ENCODE results near the gene TIGD6. TPM values are rescaled to one million over a fixed set of nuclear protein-coding genes. Genes with fewer than 3 reads are reported as not detected.

The TIGD6 gene
- total RNA-seq, 3 donors from 2014 or later: 5.6 to 11.0 (median 5.6) TPM

DNA sequence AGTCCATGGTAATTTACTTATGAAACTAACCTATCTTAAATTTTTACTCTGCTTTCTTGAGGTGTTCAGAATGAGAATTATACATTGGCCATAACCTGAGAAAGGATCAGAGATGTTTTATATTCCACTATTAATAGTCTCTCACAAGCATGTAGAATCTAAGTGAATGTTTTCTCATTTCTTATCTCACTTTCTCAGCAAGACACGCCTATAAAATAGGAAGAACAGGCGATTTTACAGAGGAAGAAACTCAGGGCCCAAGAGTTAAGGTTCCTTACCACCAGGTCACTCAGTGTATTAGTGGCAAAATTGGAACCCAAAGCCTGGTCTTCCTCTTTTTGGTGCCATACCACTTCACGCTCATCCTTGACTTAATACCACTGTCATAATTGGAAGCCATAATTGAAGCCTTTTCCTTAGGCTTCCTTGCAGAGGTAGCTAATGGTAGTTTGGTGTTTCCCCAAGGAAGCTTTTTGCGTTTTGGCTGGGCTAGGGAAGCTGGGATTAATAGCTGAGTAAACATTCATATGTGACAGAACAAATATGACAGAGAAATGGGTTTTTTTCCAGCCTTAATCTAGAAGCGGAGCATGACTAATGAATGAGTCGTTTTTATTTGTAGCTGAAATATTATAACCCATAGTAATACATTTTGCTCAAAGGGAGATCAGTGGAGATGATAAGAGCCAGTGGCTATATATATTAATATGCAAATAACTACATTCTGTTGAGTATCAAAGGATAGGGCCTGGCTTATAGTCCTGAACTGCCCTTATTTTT is 17.0 kb upstream of the TIGD6 start:
- intact Hi-C loops (cut with DNase I; ENCODE audit: low total_unique reads): no loop called here
- Histone ChIP-seq H3K4me1 (no peaks in the 10 kb centered on the region), H3K9me3 (no peaks in the 10 kb centered on the region), H3K4me3 (no peak overlapping the region), H3K27ac (peak overlapping the region in 1 of 2 donors; percentile 45), H3K36me3 (peaks cover 3% of the 10 kb centered on the region), H3K27me3 (no peaks in the 10 kb centered on the region)
- TF ChIP-seq, protein P1, sequence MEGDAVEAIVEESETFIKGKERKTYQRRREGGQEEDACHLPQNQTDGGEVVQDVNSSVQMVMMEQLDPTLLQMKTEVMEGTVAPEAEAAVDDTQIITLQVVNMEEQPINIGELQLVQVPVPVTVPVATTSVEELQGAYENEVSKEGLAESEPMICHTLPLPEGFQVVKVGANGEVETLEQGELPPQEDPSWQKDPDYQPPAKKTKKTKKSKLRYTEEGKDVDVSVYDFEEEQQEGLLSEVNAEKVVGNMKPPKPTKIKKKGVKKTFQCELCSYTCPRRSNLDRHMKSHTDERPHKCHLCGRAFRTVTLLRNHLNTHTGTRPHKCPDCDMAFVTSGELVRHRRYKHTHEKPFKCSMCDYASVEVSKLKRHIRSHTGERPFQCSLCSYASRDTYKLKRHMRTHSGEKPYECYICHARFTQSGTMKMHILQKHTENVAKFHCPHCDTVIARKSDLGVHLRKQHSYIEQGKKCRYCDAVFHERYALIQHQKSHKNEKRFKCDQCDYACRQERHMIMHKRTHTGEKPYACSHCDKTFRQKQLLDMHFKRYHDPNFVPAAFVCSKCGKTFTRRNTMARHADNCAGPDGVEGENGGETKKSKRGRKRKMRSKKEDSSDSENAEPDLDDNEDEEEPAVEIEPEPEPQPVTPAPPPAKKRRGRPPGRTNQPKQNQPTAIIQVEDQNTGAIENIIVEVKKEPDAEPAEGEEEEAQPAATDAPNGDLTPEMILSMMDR (IDR thresholded peaks at IDR 0.05): no peak
- no peak for TF ChIP-seq POLR2AphosphoS5 (IDR thresholded peaks at IDR 0.05)
- no peak for DNase-seq (ENCODE audit: low spot score in 2 of 2)

DNA sequence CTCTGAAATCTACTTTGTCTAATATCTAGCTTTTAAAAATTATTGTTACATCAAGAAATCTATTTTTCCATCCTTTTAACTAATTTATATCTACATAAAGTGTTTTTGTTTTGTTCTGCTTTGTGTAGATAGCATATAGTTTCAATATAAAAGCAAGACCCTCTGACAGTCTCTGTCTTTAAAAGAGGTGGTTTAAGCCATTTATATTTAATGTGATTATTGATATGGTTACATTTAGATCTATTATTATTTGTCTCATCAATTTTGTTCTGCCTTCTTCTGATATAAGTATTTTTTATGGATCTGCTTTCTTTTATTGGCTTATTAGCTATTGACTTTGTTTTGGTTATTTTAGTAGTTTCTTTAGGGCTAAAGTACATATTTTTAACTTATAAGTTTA is 16.1 kb upstream of the TIGD6 start:
- peaks cover 3% of the 10 kb centered on the region for H3K36me3 ChIP-seq
- no peak overlapping the region for H3K27ac ChIP-seq
- H3K4me1 ChIP-seq: no peaks in the 10 kb centered on the region
- no peaks in the 10 kb centered on the region for H3K27me3 ChIP-seq
- no peak for TF ChIP-seq POLR2A (IDR thresholded peaks at IDR 0.05)
- TF ChIP-seq, protein P1 (IDR thresholded peaks at IDR 0.05): no peak
- TF ChIP-seq POLR2AphosphoS5 (IDR thresholded peaks at IDR 0.05): no peak
- intact Hi-C loops (cut with DNase I; ENCODE audit: low total_unique reads): no loop called here
- no peak for DNase-seq (ENCODE audit: low spot score in 2 of 2)
- H3K4me3 ChIP-seq: no peak overlapping the region
- no peaks in the 10 kb centered on the region for H3K9me3 ChIP-seq

DNA sequence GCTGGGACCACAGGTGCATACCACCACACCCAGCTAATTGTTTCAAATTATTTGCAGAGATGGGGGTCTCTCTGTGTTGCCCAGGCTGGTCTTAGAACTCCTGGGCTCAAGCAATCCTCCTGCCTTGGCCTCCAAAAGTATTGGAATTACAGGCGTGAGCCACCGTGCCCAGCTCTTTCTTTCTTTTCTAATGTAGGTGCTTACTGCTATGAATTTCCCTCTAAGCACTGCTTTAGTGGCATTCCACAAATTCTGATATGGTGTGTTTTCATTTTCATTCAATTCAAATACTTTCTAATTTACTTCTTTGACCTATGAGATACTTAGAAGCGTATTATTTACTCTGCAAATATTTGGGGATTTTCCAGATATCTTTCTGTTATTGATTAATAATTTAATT is 15.0 kb upstream of the TIGD6 start:
- H3K9me3 ChIP-seq: no peaks in the 10 kb centered on the region
- intact Hi-C loops (cut with DNase I; ENCODE audit: low total_unique reads): no loop called here
- H3K4me3 ChIP-seq: no peak overlapping the region

DNA sequence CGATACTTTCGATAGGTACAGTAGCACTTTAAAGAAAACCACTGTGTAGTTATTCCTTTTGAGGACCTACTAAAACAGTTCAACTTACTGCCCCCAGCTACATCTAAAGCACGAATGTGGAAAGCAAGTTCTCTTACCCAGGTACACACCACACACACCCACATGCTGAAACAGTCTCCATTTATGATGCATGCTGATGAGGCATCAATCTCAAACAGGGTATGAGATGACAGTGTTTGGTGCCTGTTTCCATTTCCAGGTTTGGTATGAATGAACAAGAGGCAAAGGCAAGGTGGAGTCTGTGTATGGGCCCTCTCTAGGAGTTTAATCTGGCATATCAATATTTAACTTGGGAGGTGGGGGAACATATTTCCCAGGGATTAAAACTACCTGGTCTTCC is 14.0 kb upstream of the TIGD6 start:
- peaks cover 3% of the 10 kb centered on the region for H3K36me3 ChIP-seq

More for the DNA sequence above, 15.0 kb upstream of the TIGD6 start:
- H3K27me3 ChIP-seq: no peaks in the 10 kb centered on the region
- no peak for TF ChIP-seq POLR2AphosphoS5 (IDR thresholded peaks at IDR 0.05)
- H3K36me3 ChIP-seq: peaks cover 3% of the 10 kb centered on the region
- H3K27ac ChIP-seq: no peak overlapping the region
- DNase-seq (ENCODE audit: low spot score in 2 of 2): no peak
- H3K4me1 ChIP-seq: no peaks in the 10 kb centered on the region

GRCh38 chr5:150013931-150014330 is 13.5 kb upstream of the TIGD6 start:
- no peaks in the 10 kb centered on the region for H3K9me3 ChIP-seq
- H3K27me3 ChIP-seq: no peaks in the 10 kb centered on the region
- peaks cover 0 to 5% of the 10 kb centered on the region in 2 donors for H3K4me1 ChIP-seq
- intact Hi-C loops (cut with DNase I; ENCODE audit: low total_unique reads): no loop called here
- no peak overlapping the region for H3K4me3 ChIP-seq
- TF ChIP-seq POLR2AphosphoS5 (IDR thresholded peaks at IDR 0.05): no peak
- TF ChIP-seq POLR2A (IDR thresholded peaks at IDR 0.05): no peak
- TF ChIP-seq, protein P1 (IDR thresholded peaks at IDR 0.05): no peak
- H3K36me3 ChIP-seq: peaks cover 3% of the 10 kb centered on the region
- DNase-seq (ENCODE audit: low spot score in 2 of 2): no peak
- H3K27ac ChIP-seq: no peak overlapping the region

More for the DNA sequence above, 14.0 kb upstream of the TIGD6 start:
- Histone ChIP-seq H3K27ac (no peak overlapping the region), H3K4me1 (peaks cover 0 to 5% of the 10 kb centered on the region in 2 donors), H3K9me3 (no peaks in the 10 kb centered on the region), H3K4me3 (no peak overlapping the region), H3K27me3 (no peaks in the 10 kb centered on the region)
- intact Hi-C loops (cut with DNase I; ENCODE audit: low total_unique reads): no loop called here
- TF ChIP-seq, protein P1 (IDR thresholded peaks at IDR 0.05): no peak
- TF ChIP-seq POLR2A (IDR thresholded peaks at IDR 0.05) (no peak), POLR2AphosphoS5 (IDR thresholded peaks at IDR 0.05) (no peak)
- DNase-seq (ENCODE audit: low spot score in 2 of 2): no peak

All from breast epithelium (tissue), 4 donors.